K562 (cell line): Measurements from ENCODE around the gene THEMIS. TPM values are rescaled to one million over a fixed set of nuclear protein-coding genes. Genes with fewer than 3 reads are reported as not detected.

Experiments
- ATAC-seq: fragments of 200-7000 bp; cut with Tn5 transposase; 3 replicates; pipeline ENCODE4 v1.9.1; 2020; ENCODE audit warnings: moderate library complexity
- BruUV-seq: library from RNA; stranded (reverse); fragments of 400-500 nt; replicated peaks from 2 replicates; lab custom pipeline; 2021; lab: Mats Ljungman, UMichigan
- CTCF ChIA-PET: fragments of 300-600 bp; formaldehyde crosslinking; extraction: SDS; loops from one replicate; lab custom pipeline; 2021; ENCODE audit warnings: low intra/inter-chr PET ratio; lab: Yijun Ruan, JAX
- POLR2A ChIA-PET: fragments of 300-600, 350-650 bp; sonication (Branson Sonifier 250); formaldehyde crosslinking; extraction: SDS; loops from one replicate; lab custom pipeline; 2021; ENCODE audit warnings: antibody characterized with exemption, inconsistent platforms; lab: Yijun Ruan, JAX
- DNase-seq, 4 experiments: peaks; one replicate each; pipeline versions ENCODE4 v3.0.0 to v3.0.0-alpha.2; 2011 to 2018; ENCODE audit warnings: low spot score in 3 of 4, mixed read lengths in 3 of 4; ENCODE audit errors: extremely low read depth in 1 of 4
- FAIRE-seq: peaks from 2 replicates; lab custom pipeline; 2011; peaks lifted over from hg19 to GRCh38; lab: Jason Lieb, UNC
- H2AFZ ChIP-seq: 2 replicates; pipeline ENCODE4 v1.6.0; 2011; ENCODE audit warnings: low read depth, low read length, control low read depth, inconsistent platforms
- H3K27ac ChIP-seq: fragments of 200-600 bp; 3 replicates; pipeline ENCODE4 v1.8.0; 2011; ENCODE audit warnings: low read depth, mild to moderate bottlenecking, control low read depth, inconsistent platforms, low read length, moderate library complexity, mixed read lengths; ENCODE audit errors: extremely low read depth
- H3K27me3 ChIP-seq, 2 experiments: fragments of 300-600 bp in 1 of 2; 2 replicates in 1 of 2; 3 replicates in 1 of 2; pipeline versions ENCODE4 v1.6.0 to v1.8.0; 2011; ENCODE audit warnings: inconsistent platforms in 2 of 2, low read length in 2 of 2, mild to moderate bottlenecking in 1 of 2, mixed read lengths in 1 of 2, moderate library complexity in 1 of 2; ENCODE audit not compliant: control insufficient read depth in 2 of 2, insufficient read depth in 2 of 2
- H3K36me3 ChIP-seq: fragments of 300-600 bp; 3 replicates; pipeline ENCODE4 v1.8.0; 2011; ENCODE audit warnings: mild to moderate bottlenecking, low read length, inconsistent platforms; ENCODE audit not compliant: control insufficient read depth, insufficient read depth
- H3K4me1 ChIP-seq, 2 experiments: fragments of 200-600 bp in 1 of 2; replicated peaks in 1 of 2; 2 replicates in 1 of 2; 3 replicates in 1 of 2; pipeline versions ENCODE4 v1.5.1 to v1.8.0; 2011; ENCODE audit warnings: inconsistent platforms in 2 of 2, low read length in 2 of 2, mild to moderate bottlenecking in 1 of 2, mixed read lengths in 1 of 2, moderate library complexity in 1 of 2; ENCODE audit not compliant: control insufficient read depth in 2 of 2, insufficient read depth in 2 of 2
- H3K4me2 ChIP-seq: 2 replicates; pipeline ENCODE4 v1.6.1; 2011; ENCODE audit warnings: low read length, control low read depth, inconsistent platforms, mixed read lengths; ENCODE audit not compliant: insufficient read depth
- H3K4me3 ChIP-seq: fragments of 200-600 bp; sonication (generic), shearing (Covaris generic); 2 replicates; pipeline ENCODE4 v1.5.1; 2016; ENCODE audit warnings: control low read depth, inconsistent platforms
- H3K79me2 ChIP-seq: fragments of 200-600 bp; 3 replicates; pipeline ENCODE4 v1.8.0; 2011; ENCODE audit warnings: low read length, inconsistent platforms; ENCODE audit not compliant: control insufficient read depth, insufficient read depth
- H3K9ac ChIP-seq, 2 experiments: 2 replicates each; pipeline versions ENCODE4 v1.6.0 to v1.6.1; 2011; ENCODE audit warnings: low read depth in 2 of 2, low read length in 2 of 2, control low read depth in 1 of 2, inconsistent platforms in 1 of 2, mild to moderate bottlenecking in 1 of 2, mixed read lengths in 1 of 2; ENCODE audit not compliant: insufficient read depth in 1 of 2
- H3K9me1 ChIP-seq: one replicate; pipeline ENCODE4 v1.6.0; 2011; ENCODE audit warnings: inconsistent platforms, mild to moderate bottlenecking, low read length, moderate library complexity; ENCODE audit not compliant: control insufficient read depth, insufficient read depth
- H3K9me3 ChIP-seq: replicated peaks from 2 replicates; pipeline ENCODE4 v1.5.1; 2011; ENCODE audit warnings: low read depth, low read length, inconsistent platforms; ENCODE audit not compliant: control insufficient read depth, insufficient read depth
- H4K20me1 ChIP-seq: replicated peaks from 2 replicates; pipeline ENCODE4 v1.6.1; 2011; ENCODE audit warnings: low read length, inconsistent platforms, mixed read lengths; ENCODE audit not compliant: control insufficient read depth, insufficient read depth
- ARHGAP35 ChIP-seq: fragments of 450-650 bp; IDR thresholded peaks from 2 replicates; pipeline ENCODE4 v1.6.1; 2018; ENCODE audit not compliant: partially characterized antibody
- CREB1 ChIP-seq, 2 experiments: sonication (generic) in 1 of 2; formaldehyde crosslinking in 1 of 2; IDR thresholded peaks; 2 replicates each; pipeline versions ENCODE4 v1.6.1 to v1.8.0; 2012 to 2022; ENCODE audit warnings: inconsistent platforms in 1 of 2, mild to moderate bottlenecking in 1 of 2, missing genetic modification reagents in 1 of 2, moderate library complexity in 1 of 2
- FIP1L1 ChIP-seq: fragments of 200-400 bp; formaldehyde crosslinking; IDR thresholded peaks from 2 replicates; pipeline ENCODE4 v1.6.1; 2018; ENCODE audit warnings: mild to moderate bottlenecking, low read depth, low read length; ENCODE audit not compliant: poor library complexity, severe bottlenecking
- FOXJ2 ChIP-seq: fragments of 200-800 bp; sonication (Bioruptor generic); IDR thresholded peaks from 2 replicates; pipeline ENCODE4 v1.6.1; 2016; ENCODE audit warnings: missing genetic modification characterization, missing compliant biosample characterization
- FUS ChIP-seq: fragments of 200-400 bp; formaldehyde crosslinking; optimal IDR thresholded peaks from 2 replicates; pipeline ENCODE3; 2017; ENCODE audit warnings: low read depth, low read length
- HLTF ChIP-seq: fragments of 450-650 bp; IDR thresholded peaks from 2 replicates; pipeline ENCODE4 v1.6.1; 2016
- IFI16 ChIP-seq: fragments of 250-450 bp; sonication (Bioruptor Pico); IDR thresholded peaks from 2 replicates; pipeline ENCODE4 v2.1.2; 2022; ENCODE audit warnings: mild to moderate bottlenecking, inconsistent platforms
- MECOM ChIP-seq: fragments of 250-450 bp; sonication (Bioruptor Pico); IDR thresholded peaks from 2 replicates; pipeline ENCODE4 v1.8.0; 2022; ENCODE audit warnings: inconsistent platforms
- MED1 ChIP-seq: sonication (generic); formaldehyde crosslinking; IDR thresholded peaks from 2 replicates; pipeline ENCODE4 v1.8.1; 2023; ENCODE audit warnings: missing genetic modification reagents, borderline replicate concordance
- NR2C2 ChIP-seq, 2 experiments: fragments of 200-800 bp in 1 of 2; sonication (Bioruptor generic) in 1 of 2; sonication (generic) in 1 of 2; formaldehyde crosslinking in 1 of 2; IDR thresholded peaks; 2 replicates each; pipeline versions ENCODE4 v1.6.1 to v1.8.0; 2016 to 2022; ENCODE audit warnings: mild to moderate bottlenecking in 1 of 2, missing compliant biosample characterization in 1 of 2, missing genetic modification characterization in 1 of 2, missing genetic modification reagents in 1 of 2
- POLR2A ChIP-seq: fragments of 450-650 bp; conservative IDR thresholded peaks from 2 replicates; pipeline ENCODE4 v1.6.1; 2016
- PRMT5 ChIP-seq: sonication (generic); formaldehyde crosslinking; IDR thresholded peaks from 2 replicates; pipeline ENCODE4 v1.5.0; 2020; ENCODE audit warnings: missing genetic modification reagents
- RBM14 ChIP-seq: fragments of 200-400 bp; formaldehyde crosslinking; IDR thresholded peaks from 2 replicates; pipeline ENCODE4 v1.6.1; 2018; ENCODE audit warnings: low read depth, mild to moderate bottlenecking, low read length, moderate library complexity, borderline replicate concordance; ENCODE audit not compliant: insufficient read depth
- RUNX1 ChIP-seq: sonication (generic); IDR thresholded peaks from 2 replicates; pipeline ENCODE4 v1.6.1; 2016; ENCODE audit warnings: antibody characterized with exemption, low read depth
- SLC30A9 ChIP-seq: fragments of 250-450 bp; sonication (Bioruptor Pico); IDR thresholded peaks from 2 replicates; pipeline ENCODE4 v1.8.0; 2022; ENCODE audit warnings: mild to moderate bottlenecking, moderate library complexity
- ZNF12 ChIP-seq: sonication (generic); formaldehyde crosslinking; IDR thresholded peaks from 2 replicates; pipeline ENCODE4 v1.4.0; 2020; ENCODE audit warnings: mild to moderate bottlenecking, missing genetic modification reagents
- ZNF239 ChIP-seq: fragments of 250-450 bp; sonication (Bioruptor Pico); IDR thresholded peaks from 2 replicates; pipeline ENCODE4 v1.4.0; 2020; ENCODE audit warnings: mild to moderate bottlenecking
- WGBS: fragments of 100-300 bp; shearing (Covaris generic); methylation state at CpG from one replicate; pipeline ENCODE4 v1.1.6; 2016; ENCODE audit warnings: low coverage, mixed read lengths; ENCODE audit not compliant: insufficient coverage; ENCODE audit errors: missing lambda C conversion rate; 5-methylcytosine and 5-hydroxymethylcytosine counted together
- in situ Hi-C: fragments of 300-500 bp; cut with MboI; formaldehyde crosslinking; loops from 4 replicates; pipeline ENCODE4 v1.15.0; 2018; ENCODE audit warnings: inconsistent platforms, mixed read lengths
- intact Hi-C: fragments of 100-400 bp; cut with micrococcal nuclease; formaldehyde crosslinking; loops from 2 replicates; pipeline ENCODE4 v1.14.2; 2022
- polyA plus RNA-seq, 8 experiments: library from polyadenylated mRNA; depleted of rRNA in 4 of 8; stranded (reverse) in 5 of 8; unstranded in 3 of 8; fragments of >200 nt; fragmentation: Nextera tagmentation in 2 of 8; fragmentation: Illumina TruSeq in 1 of 8; extraction: Ambion mirVana in 2 of 8; extraction: Trizol in 1 of 8; gene quantifications; 2 replicates each; pipeline versions ENCODE4 v1.2.1 to v1.2.3, GENCODE V29; 2011 to 2014; ENCODE audit warnings: inconsistent platforms in 1 of 8, missing spikeins in 1 of 8
- total RNA-seq, 7 experiments: library from RNA; depleted of rRNA in 6 of 7; stranded (reverse); fragments of >200 nt in 6 of 7; fragmentation: Illumina TruSeq in 2 of 7; extraction: Trizol in 2 of 7; gene quantifications; 2 replicates each; pipeline versions ENCODE4 v1.2.1 to v1.2.3, GENCODE V29; 2011 to 2021; ENCODE audit warnings: low replicate concordance in 1 of 7
- TF ChIP-seq, protein P1 (sequence below): fragments of 450-650 bp; formaldehyde crosslinking; IDR thresholded peaks from 2 replicates; pipeline ENCODE4 v1.4.0; 2022; ENCODE audit warnings: mild to moderate bottlenecking, moderate library complexity

Gene THEMIS
- total and polyA plus RNA-seq, 9 of the 15 experiments (the other 6 are each of a cell fraction or from before 2014, with no cell fraction given): 0.09 TPM; not detected in 8

DNA sequence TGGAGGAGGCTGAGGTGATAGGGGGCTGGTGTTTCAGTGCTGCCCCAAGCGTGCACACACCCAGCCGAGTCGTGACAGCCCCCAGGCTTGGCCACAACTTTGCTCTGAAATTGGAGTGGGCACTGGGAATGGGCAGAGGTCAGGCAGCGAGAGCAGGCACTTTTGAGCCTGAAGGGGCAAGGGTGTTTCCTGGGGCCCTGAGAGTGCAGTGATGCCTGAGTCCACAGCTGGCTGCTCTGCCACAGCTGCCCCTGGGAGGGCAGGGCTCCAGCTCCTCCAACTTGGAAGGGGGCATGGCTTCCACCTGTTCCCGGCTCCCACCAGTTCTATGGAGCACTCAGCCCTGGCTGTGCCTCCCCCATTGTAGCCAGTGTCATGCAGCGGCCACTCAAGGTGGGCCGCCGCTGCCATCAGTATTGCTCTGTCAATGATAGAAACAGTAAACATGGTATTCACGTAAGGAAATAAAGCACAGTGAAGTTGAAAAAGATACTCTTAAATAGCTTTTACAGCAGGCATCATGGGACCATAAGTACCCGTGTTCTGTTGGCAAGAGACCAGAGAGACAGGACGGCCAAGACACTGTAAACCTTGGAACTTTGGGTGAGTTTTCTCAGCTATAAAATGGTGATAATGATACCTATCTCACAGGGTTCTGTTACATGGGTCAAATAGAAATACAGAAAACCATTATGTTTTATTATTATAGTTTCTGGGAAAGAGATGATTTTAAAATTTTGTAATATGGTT is 108.9 kb downstream of the THEMIS start:
- POLR2A ChIA-PET: no interaction called here
- WGBS: 2% methylated on average over 11 of the region's 11 CpGs
- Histone ChIP-seq H3K4me3 (no peak overlapping the region), H3K79me2 (no peaks in the 10 kb centered on the region), H2AFZ (no peak overlapping the region), H3K9ac (no peak overlapping the region), H3K9me1 (no peaks in the 10 kb centered on the region), H4K20me1 (no peaks in the 10 kb centered on the region), H3K4me1 (no peaks in the 10 kb centered on the region), H3K27ac (no peak overlapping the region), H3K4me2 (no peak overlapping the region), H3K36me3 (no peaks in the 10 kb centered on the region), H3K27me3 (no peaks in the 10 kb centered on the region), H3K9me3 (no peaks in the 10 kb centered on the region)
- in situ Hi-C loops (no loop called here), intact Hi-C loops (no loop called here)
- no peak for DNase-seq
- ATAC-seq: no peak
- no peak for FAIRE-seq
- CTCF ChIA-PET: no interaction called here
- no TSS peak for BruUV-seq
- TF ChIP-seq FOXJ2 (no peak), IFI16 (CRISPR knock-in tag) (no peak), RUNX1 (no peak), NR2C2 (CRISPR knock-in tag; IDR thresholded peaks at IDR 0.05) (no peak), NR2C2 (tag; IDR thresholded peaks at IDR 0.05) (no peak), SLC30A9 (CRISPR knock-in tag) (no peak)

DNA sequence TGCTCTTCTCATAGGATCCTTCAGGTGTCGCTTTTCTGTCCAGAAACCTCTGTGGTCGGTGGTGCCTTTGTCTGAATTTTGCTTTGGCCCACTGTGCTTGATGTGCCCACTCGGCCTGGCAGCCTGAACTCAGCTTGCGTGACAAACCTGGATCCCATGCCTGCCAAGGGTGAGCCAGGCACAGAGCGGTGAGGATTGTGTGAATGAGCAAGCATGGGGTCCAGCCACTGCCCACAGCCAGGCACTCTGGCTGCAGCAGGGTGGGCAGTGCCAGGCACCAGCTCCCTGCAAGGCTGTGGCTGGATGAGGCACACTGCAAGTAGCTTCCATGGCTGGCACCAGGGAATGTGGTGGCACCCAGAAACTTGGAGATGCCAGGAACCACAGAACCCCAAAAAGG is 110.3 kb downstream of the THEMIS start:
- no peaks in the 10 kb centered on the region for H3K9me3 ChIP-seq
- ChIA-PET CTCF (no interaction called here), POLR2A (no interaction called here)
- H3K4me2 ChIP-seq: no peak overlapping the region
- ATAC-seq (no peak), DNase-seq (no peak), FAIRE-seq (no peak)
- no peaks in the 10 kb centered on the region for H3K9me1 ChIP-seq
- no peaks in the 10 kb centered on the region for H3K79me2 ChIP-seq
- no peak overlapping the region for H3K4me3 ChIP-seq
- H2AFZ ChIP-seq: no peak overlapping the region
- 0% methylated on average over 4 of the region's 5 CpGs for WGBS
- no peaks in the 10 kb centered on the region for H4K20me1 ChIP-seq
- no peak overlapping the region for H3K9ac ChIP-seq
- H3K27me3 ChIP-seq: no peaks in the 10 kb centered on the region
- no peaks in the 10 kb centered on the region for H3K4me1 ChIP-seq
- no peaks in the 10 kb centered on the region for H3K36me3 ChIP-seq
- no TSS peak for BruUV-seq
- intact Hi-C loops (no loop called here), in situ Hi-C loops (no loop called here)
- no peak overlapping the region for H3K27ac ChIP-seq
- TF ChIP-seq CREB1 (IDR thresholded peaks at IDR 0.05): no peak
- TF ChIP-seq CREB1 (CRISPR knock-in tag; IDR thresholded peaks at IDR 0.05): no peak
- TF ChIP-seq MECOM (CRISPR knock-in tag): no peak
- TF ChIP-seq PRMT5: no peak
- TF ChIP-seq ZNF12 (CRISPR knock-in tag): no peak
- no peak for TF ChIP-seq FUS
- TF ChIP-seq FIP1L1: no peak
- no peak for TF ChIP-seq RBM14
- no peak for TF ChIP-seq POLR2A
- TF ChIP-seq ZNF239: no peak
- no peak for TF ChIP-seq MED1 (CRISPR knock-in tag)
- TF ChIP-seq HLTF: no peak
- TF ChIP-seq, protein P1, sequence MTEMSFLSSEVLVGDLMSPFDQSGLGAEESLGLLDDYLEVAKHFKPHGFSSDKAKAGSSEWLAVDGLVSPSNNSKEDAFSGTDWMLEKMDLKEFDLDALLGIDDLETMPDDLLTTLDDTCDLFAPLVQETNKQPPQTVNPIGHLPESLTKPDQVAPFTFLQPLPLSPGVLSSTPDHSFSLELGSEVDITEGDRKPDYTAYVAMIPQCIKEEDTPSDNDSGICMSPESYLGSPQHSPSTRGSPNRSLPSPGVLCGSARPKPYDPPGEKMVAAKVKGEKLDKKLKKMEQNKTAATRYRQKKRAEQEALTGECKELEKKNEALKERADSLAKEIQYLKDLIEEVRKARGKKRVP (CRISPR knock-in tag): no peak
- no peak for TF ChIP-seq ARHGAP35
